Measurements from ENCODE around the gene CDON.

GRCh38 chr11:125947419-125948277, 115.0 kb downstream of the CDON start:
- TF ChIP-seq, protein P1, sequence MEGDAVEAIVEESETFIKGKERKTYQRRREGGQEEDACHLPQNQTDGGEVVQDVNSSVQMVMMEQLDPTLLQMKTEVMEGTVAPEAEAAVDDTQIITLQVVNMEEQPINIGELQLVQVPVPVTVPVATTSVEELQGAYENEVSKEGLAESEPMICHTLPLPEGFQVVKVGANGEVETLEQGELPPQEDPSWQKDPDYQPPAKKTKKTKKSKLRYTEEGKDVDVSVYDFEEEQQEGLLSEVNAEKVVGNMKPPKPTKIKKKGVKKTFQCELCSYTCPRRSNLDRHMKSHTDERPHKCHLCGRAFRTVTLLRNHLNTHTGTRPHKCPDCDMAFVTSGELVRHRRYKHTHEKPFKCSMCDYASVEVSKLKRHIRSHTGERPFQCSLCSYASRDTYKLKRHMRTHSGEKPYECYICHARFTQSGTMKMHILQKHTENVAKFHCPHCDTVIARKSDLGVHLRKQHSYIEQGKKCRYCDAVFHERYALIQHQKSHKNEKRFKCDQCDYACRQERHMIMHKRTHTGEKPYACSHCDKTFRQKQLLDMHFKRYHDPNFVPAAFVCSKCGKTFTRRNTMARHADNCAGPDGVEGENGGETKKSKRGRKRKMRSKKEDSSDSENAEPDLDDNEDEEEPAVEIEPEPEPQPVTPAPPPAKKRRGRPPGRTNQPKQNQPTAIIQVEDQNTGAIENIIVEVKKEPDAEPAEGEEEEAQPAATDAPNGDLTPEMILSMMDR (IDR thresholded peaks at IDR 0.05; ENCODE audit: low read length) = no peak
- TF ChIP-seq EZH2 (IDR thresholded peaks at IDR 0.05; ENCODE audit: borderline replicate concordance, low read length) = no peak
